Body of pancreas (tissue), 4 donors: ENCODE results near the gene COL9A1.

Experiments used
- POLR2A ChIP-seq, 3 donors: fragments of 450-650 bp; IDR thresholded peaks; one replicate each; pipeline ENCODE4 v1.6.1; 2016; ENCODE audit warnings: antibody characterized with exemption in 3 of 3, mild to moderate bottlenecking in 2 of 3
- TF ChIP-seq, protein P1 (sequence below), 7 experiments: fragments of 450-650 bp in 4 of 7; fragments of 200-600 bp in 3 of 7; sonication (generic) in 3 of 7; IDR thresholded peaks; one replicate each; pipeline ENCODE4 v1.5.1; 2016 to 2019; ENCODE audit warnings: antibody characterized with exemption in 7 of 7

DNA sequence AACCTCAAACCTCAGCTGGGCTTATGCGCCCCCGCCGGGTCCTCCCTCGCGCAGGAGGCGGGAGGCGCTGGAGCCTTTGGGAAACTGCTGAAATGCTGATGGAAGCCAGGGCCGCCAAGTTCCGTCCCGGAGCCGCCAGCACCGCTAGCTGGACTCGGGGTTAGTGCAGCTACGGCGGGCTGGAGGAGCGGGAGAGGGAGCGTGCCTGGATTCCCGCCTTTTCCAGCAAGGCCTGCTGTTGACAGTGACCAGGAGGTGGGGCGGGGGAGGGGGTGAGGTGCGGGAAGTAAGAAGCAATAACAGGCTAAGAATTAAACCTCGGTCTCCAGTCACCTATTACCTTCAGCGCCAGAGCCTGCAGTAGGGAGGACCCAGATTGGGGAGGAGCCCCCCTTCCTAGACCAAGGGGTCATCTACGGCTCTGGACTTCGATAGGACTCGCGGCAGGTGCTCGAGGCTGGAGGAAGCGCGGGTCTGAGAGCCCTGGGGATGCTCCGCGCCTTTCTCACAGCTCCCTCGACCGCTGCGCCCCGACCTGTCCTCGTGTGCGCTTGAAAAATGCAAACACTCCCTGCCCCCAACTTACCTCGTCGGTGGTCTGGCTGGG is 20.5 kb downstream of the COL9A1 start:
- TF ChIP-seq, protein P1, sequence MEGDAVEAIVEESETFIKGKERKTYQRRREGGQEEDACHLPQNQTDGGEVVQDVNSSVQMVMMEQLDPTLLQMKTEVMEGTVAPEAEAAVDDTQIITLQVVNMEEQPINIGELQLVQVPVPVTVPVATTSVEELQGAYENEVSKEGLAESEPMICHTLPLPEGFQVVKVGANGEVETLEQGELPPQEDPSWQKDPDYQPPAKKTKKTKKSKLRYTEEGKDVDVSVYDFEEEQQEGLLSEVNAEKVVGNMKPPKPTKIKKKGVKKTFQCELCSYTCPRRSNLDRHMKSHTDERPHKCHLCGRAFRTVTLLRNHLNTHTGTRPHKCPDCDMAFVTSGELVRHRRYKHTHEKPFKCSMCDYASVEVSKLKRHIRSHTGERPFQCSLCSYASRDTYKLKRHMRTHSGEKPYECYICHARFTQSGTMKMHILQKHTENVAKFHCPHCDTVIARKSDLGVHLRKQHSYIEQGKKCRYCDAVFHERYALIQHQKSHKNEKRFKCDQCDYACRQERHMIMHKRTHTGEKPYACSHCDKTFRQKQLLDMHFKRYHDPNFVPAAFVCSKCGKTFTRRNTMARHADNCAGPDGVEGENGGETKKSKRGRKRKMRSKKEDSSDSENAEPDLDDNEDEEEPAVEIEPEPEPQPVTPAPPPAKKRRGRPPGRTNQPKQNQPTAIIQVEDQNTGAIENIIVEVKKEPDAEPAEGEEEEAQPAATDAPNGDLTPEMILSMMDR (IDR thresholded peaks at IDR 0.05), result no peak
- no peak for TF ChIP-seq POLR2A (IDR thresholded peaks at IDR 0.05)
